HepG2 (cell line): ENCODE data around the gene TRPV5. TPM values are rescaled to one million over a fixed set of nuclear protein-coding genes. Genes with fewer than 3 reads are reported as not detected.

ENCODE experiments used
- ATAC-seq: fragments of 200-7000 bp; cut with Tn5 transposase; 3 replicates; pipeline ENCODE4 v1.9.1; 2020; ENCODE audit warnings: mild to moderate bottlenecking, moderate library complexity
- BruUV-seq: library from RNA; stranded (reverse); fragments of 400-500 nt; replicated peaks from 2 replicates; lab custom pipeline; 2021; lab: Mats Ljungman, UMichigan
- CTCF ChIA-PET: fragments of 300-600 bp; formaldehyde crosslinking; extraction: SDS; loops from one replicate; lab custom pipeline; 2021; ENCODE audit warnings: low total read pairs, inconsistent platforms, low intra/inter-chr PET ratio; lab: Yijun Ruan, JAX
- POLR2A ChIA-PET: fragments of 350-600 bp; sonication (Branson Sonifier 250); formaldehyde crosslinking; loops from one replicate; lab custom pipeline; 2020; ENCODE audit warnings: antibody characterized with exemption, inconsistent platforms; lab: Yijun Ruan, JAX
- DNase-seq: peaks from one replicate; pipeline ENCODE4 v3.0.0-alpha.2; 2015; ENCODE audit warnings: low spot score
- FAIRE-seq: peaks from 3 replicates; lab custom pipeline; 2011; peaks lifted over from hg19 to GRCh38; lab: Jason Lieb, UNC
- H2AFZ ChIP-seq: one replicate; pipeline ENCODE4 v1.6.1; 2011; ENCODE audit warnings: low read length, inconsistent platforms
- H3K27ac ChIP-seq: fragments of 300-600 bp; 3 replicates; pipeline ENCODE4 v1.8.0; 2011; ENCODE audit warnings: mixed run types, mild to moderate bottlenecking, mixed read lengths, low read length, inconsistent platforms; ENCODE audit not compliant: insufficient read depth; ENCODE audit errors: extremely low read length
- H3K27me3 ChIP-seq, 2 experiments: fragments of 200-600 bp in 1 of 2; 2 replicates in 1 of 2; 3 replicates in 1 of 2; pipeline versions ENCODE4 v1.6.0 to v1.8.0; 2011; ENCODE audit warnings: low read length in 2 of 2, mild to moderate bottlenecking in 2 of 2, moderate library complexity in 2 of 2, inconsistent platforms in 1 of 2; ENCODE audit not compliant: insufficient read depth in 2 of 2, control insufficient read depth in 1 of 2
- H3K36me3 ChIP-seq, 2 experiments: fragments of 200-600 bp in 1 of 2; replicated peaks in 1 of 2; 2 replicates in 1 of 2; 3 replicates in 1 of 2; pipeline versions ENCODE4 v1.5.1 to v1.8.0; 2011; ENCODE audit warnings: low read length in 2 of 2, inconsistent platforms in 1 of 2; ENCODE audit not compliant: insufficient read depth in 2 of 2, control insufficient read depth in 1 of 2
- H3K4me1 ChIP-seq: 2 replicates; pipeline ENCODE4 v1.5.1; 2012; ENCODE audit warnings: low read length, inconsistent platforms; ENCODE audit not compliant: insufficient read depth
- H3K4me2 ChIP-seq: 2 replicates; pipeline ENCODE4 v1.6.0; 2011; ENCODE audit warnings: low read depth, low read length, inconsistent platforms
- H3K4me3 ChIP-seq, 3 experiments: fragments of 200-600 bp in 1 of 3; sonication (generic), shearing (Covaris generic) in 1 of 3; replicated peaks in 1 of 3; 2 replicates each; pipeline ENCODE4 v1.5.1; 2011 to 2016; ENCODE audit warnings: low read length in 3 of 3, inconsistent platforms in 2 of 3, low read depth in 2 of 3, mild to moderate bottlenecking in 2 of 3, control low read depth in 1 of 3, mixed read lengths in 1 of 3; ENCODE audit not compliant: insufficient read depth in 1 of 3
- H3K79me2 ChIP-seq: one replicate; pipeline ENCODE4 v1.6.1; 2011; ENCODE audit warnings: low read length, inconsistent platforms; ENCODE audit not compliant: insufficient read depth
- H3K9ac ChIP-seq: 2 replicates; pipeline ENCODE4 v1.6.0; 2011; ENCODE audit warnings: mild to moderate bottlenecking, low read depth, low read length, inconsistent platforms; ENCODE audit not compliant: insufficient read depth
- H3K9me3 ChIP-seq: 2 replicates; pipeline ENCODE4 v1.5.1; 2012; ENCODE audit warnings: mild to moderate bottlenecking, low read length
- H4K20me1 ChIP-seq: 2 replicates; pipeline ENCODE4 v1.6.0; 2011; ENCODE audit warnings: inconsistent platforms, mild to moderate bottlenecking, low read length, moderate library complexity; ENCODE audit not compliant: insufficient read depth
- HNF4G ChIP-seq, 2 experiments: sonication (generic) in 1 of 2; formaldehyde crosslinking in 1 of 2; IDR thresholded peaks; 2 replicates each; pipeline versions ENCODE4 v1.4.0 to v1.6.1; 2011 to 2020; ENCODE audit warnings: borderline replicate concordance in 2 of 2, low read depth in 2 of 2, mild to moderate bottlenecking in 2 of 2, low read length in 1 of 2, missing genetic modification reagents in 1 of 2, moderate library complexity in 1 of 2
- HOXA7 ChIP-seq: sonication (generic); formaldehyde crosslinking; IDR thresholded peaks from 2 replicates; pipeline ENCODE4 v1.8.1; 2022; ENCODE audit warnings: mild to moderate bottlenecking, missing genetic modification reagents, moderate library complexity
- HOXA9 ChIP-seq: sonication (generic); formaldehyde crosslinking; IDR thresholded peaks from 2 replicates; pipeline ENCODE4 v1.8.1; 2022; ENCODE audit warnings: missing genetic modification reagents, mild to moderate bottlenecking, moderate library complexity, borderline replicate concordance
- HOXD1 ChIP-seq: sonication (generic); formaldehyde crosslinking; IDR thresholded peaks from 2 replicates; pipeline ENCODE4 v1.5.0; 2020; ENCODE audit warnings: missing genetic modification reagents
- MYC ChIP-seq: sonication (generic); formaldehyde crosslinking; IDR thresholded peaks from 2 replicates; pipeline ENCODE4 v1.9.0; 2021; ENCODE audit warnings: missing genetic modification reagents, borderline replicate concordance
- ZNF546 ChIP-seq: sonication (generic); formaldehyde crosslinking; conservative IDR thresholded peaks from 2 replicates; pipeline ENCODE4 v1.8.1; 2023; ENCODE audit warnings: mild to moderate bottlenecking, missing genetic modification reagents
- WGBS: methylation state at CpG from one replicate; pipeline ENCODE4 v1.1.6; 2017; ENCODE audit warnings: low lambda C conversion rate; 5-methylcytosine and 5-hydroxymethylcytosine counted together
- in situ Hi-C: cut with HindIII; loops from 2 replicates; pipeline ENCODE4 v1.10.0; 2017; ENCODE audit warnings: low pct_unique_long_range_greater_than_20kb; ENCODE audit not compliant: extremely low pct_ligation_motif_present
- intact Hi-C: fragments of 100-400 bp; cut with micrococcal nuclease; formaldehyde crosslinking; loops from one replicate; pipeline ENCODE4 v1.10.0; 2022; ENCODE audit not compliant: unreplicated experiment
- polyA plus RNA-seq, 8 experiments: library from polyadenylated mRNA; depleted of rRNA in 3 of 8; stranded (reverse) in 7 of 8; unstranded in 1 of 8; fragments of >200 nt; fragmentation: Illumina TruSeq in 4 of 8; extraction: Trizol in 4 of 8; gene quantifications; 2 replicates each; pipeline versions ENCODE4 v1.2.1 to v1.2.3, GENCODE V29; 2011 to 2016; ENCODE audit warnings: low read depth in 4 of 8, missing spikeins in 1 of 8, mixed read lengths in 1 of 8; ENCODE audit not compliant: insufficient read depth in 1 of 8
- total RNA-seq, 5 experiments: library from RNA; depleted of rRNA; stranded (reverse); fragments of >200 nt; fragmentation: Illumina TruSeq; extraction: Trizol; gene quantifications; 2 replicates each; pipeline ENCODE4 v1.2.3, GENCODE V29; 2016; ENCODE audit warnings: low read depth in 1 of 5

Gene TRPV5
- total and polyA plus RNA-seq, 2 of the 13 experiments (the other 11 are each of a cell fraction or from before 2014, with no cell fraction given), result not detected

GRCh38 chr7:142896151-142896550, 37.4 kb downstream of the TRPV5 start:
- CTCF ChIA-PET, result no interaction called here
- no TSS peak for BruUV-seq
- Histone ChIP-seq H3K27ac (no peak overlapping the region), H3K9me3 (no peaks in the 10 kb centered on the region), H3K79me2 (no peaks in the 10 kb centered on the region), H3K4me1 (no peaks in the 10 kb centered on the region), H3K4me2 (no peak overlapping the region), H2AFZ (no peak overlapping the region), H3K36me3 (no peaks in the 10 kb centered on the region), H4K20me1 (no peaks in the 10 kb centered on the region), H3K9ac (no peak overlapping the region), H3K27me3 (no peaks in the 10 kb centered on the region; a peak in 1 of 5 replicates), H3K4me3 (no peak overlapping the region)
- TF ChIP-seq ZNF546 (CRISPR knock-in tag) (no peak), HOXD1 (CRISPR knock-in tag) (no peak), HOXA9 (CRISPR knock-in tag) (no peak)
- intact Hi-C loops (no loop called here), in situ Hi-C loops (no loop called here)
- 26% methylated on average over 3 of the region's 3 CpGs for WGBS
- no peak for DNase-seq
- POLR2A ChIA-PET, result no interaction called here
- no peak for ATAC-seq
- FAIRE-seq, result no peak

DNA sequence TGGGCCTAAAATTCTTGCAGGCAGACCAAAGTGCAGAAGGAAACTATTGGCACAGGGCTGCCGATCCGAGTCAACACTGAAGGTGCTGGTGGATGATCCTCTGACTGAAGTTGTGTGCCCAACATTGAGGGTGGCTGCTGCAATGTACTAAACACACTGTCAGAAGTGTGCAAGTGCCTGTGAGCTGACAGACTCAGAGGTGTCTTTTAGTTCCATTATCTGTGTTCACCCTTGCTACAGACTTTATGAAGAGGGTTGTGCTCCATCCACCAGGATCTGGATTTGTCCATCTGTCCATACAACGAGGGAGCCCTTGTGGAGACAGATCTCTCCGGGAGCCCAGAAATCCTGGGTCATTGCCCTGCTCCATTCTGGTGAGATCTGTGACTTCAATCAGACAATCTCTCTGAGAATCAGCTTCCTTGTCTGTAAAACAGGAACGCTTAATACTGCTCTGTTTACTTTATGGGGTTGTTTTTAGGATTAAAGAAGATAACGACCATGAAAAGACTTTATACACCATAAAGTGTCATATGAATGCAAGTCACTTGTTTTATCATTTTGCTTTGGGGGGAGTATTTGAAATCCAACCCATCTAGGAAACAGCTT, 38.5 kb downstream of the TRPV5 start:
- no peaks in the 10 kb centered on the region for H3K36me3 ChIP-seq
- TF ChIP-seq MYC, result no peak
- TF ChIP-seq HOXA7 (CRISPR knock-in tag), result no peak
- no peak for TF ChIP-seq HNF4G (IDR thresholded peaks at IDR 0.05; ENCODE audit: borderline replicate concordance, low read depth, low read length)
- TF ChIP-seq HNF4G (CRISPR knock-in tag; IDR thresholded peaks at IDR 0.05; ENCODE audit: borderline replicate concordance, low read depth), result no peak
- in situ Hi-C loops (no loop called here), intact Hi-C loops (no loop called here)
- no peaks in the 10 kb centered on the region for H4K20me1 ChIP-seq
- no peaks in the 10 kb centered on the region for H3K9me3 ChIP-seq
- 1% methylated on average over 6 of the region's 6 CpGs for WGBS
- no peak overlapping the region for H3K9ac ChIP-seq
- no peaks in the 10 kb centered on the region for H3K4me1 ChIP-seq
- no peak overlapping the region for H3K4me3 ChIP-seq
- no peak for DNase-seq
- CTCF ChIA-PET, result no interaction called here
- no peak overlapping the region for H3K4me2 ChIP-seq
- BruUV-seq, result no TSS peak
- ATAC-seq, result no peak
- H3K27ac ChIP-seq, result no peak overlapping the region
- no peak overlapping the region for H2AFZ ChIP-seq
- no peaks in the 10 kb centered on the region for H3K79me2 ChIP-seq
- POLR2A ChIA-PET, result no interaction called here
- no peak for FAIRE-seq
- no peaks in the 10 kb centered on the region; a peak in 1 of 5 replicates for H3K27me3 ChIP-seq
